ENCODE measurements around the gene PCNT.
"Not testable (repeated sequence)": the region's sequence is repeated elsewhere in the genome, so short reads cannot be mapped to it uniquely, and the experiment has no call there.

PCNT gene

DNA sequence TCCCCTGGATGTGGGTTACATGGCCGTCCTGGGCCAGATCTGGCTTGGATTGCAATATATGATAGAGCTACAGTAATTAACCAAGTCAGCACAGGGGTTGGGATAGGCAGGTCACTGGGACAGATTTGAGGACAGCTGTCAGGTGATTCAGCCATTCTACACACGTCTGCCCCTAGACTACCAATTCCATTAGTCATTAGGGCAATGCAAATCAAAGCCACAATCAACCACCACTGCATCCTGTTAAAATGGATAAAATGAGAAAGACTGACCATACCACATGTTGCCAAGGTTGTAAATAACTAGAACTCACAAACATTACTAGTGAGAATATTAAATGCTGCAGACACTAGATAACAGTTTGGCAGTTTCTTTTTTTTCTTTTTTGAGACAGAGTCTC lies 16.3 kb upstream of the PCNT start:
- Histone ChIP-seq H3K79me2 (ENCODE audit: control insufficient read depth, low read length) (peaks cover 2% of the 10 kb centered on the region; the same call in 1 of the 2 replicates), H3K27ac (ENCODE audit: low read depth, low read length) (no peak overlapping the region), H3K9me2 (replicated peaks; ENCODE audit: control insufficient read depth, low read length) (no peaks in the 10 kb centered on the region), H3K27me3 (ENCODE audit: control insufficient read depth, low read length) (no peaks in the 10 kb centered on the region), H3K36me3 (ENCODE audit: control insufficient read depth, low read length) (peaks cover 51% of the 10 kb centered on the region), H3F3A (ENCODE audit: control insufficient read depth, insufficient read depth) (no peaks in the 10 kb centered on the region), H3K4me3 (ENCODE audit: low read length) (no peak overlapping the region), H3K9me3 (ENCODE audit: control insufficient read depth, insufficient read depth, low read length) (no peaks in the 10 kb centered on the region), H3K4me2 (ENCODE audit: low read length) (no peak overlapping the region), H4K20me1 (ENCODE audit: control insufficient read depth, insufficient read depth, low read depth, low read length) (no peaks in the 10 kb centered on the region), H3K4me1 (ENCODE audit: control insufficient read depth, low read length) (no peaks in the 10 kb centered on the region)
- TF ChIP-seq, protein P1, sequence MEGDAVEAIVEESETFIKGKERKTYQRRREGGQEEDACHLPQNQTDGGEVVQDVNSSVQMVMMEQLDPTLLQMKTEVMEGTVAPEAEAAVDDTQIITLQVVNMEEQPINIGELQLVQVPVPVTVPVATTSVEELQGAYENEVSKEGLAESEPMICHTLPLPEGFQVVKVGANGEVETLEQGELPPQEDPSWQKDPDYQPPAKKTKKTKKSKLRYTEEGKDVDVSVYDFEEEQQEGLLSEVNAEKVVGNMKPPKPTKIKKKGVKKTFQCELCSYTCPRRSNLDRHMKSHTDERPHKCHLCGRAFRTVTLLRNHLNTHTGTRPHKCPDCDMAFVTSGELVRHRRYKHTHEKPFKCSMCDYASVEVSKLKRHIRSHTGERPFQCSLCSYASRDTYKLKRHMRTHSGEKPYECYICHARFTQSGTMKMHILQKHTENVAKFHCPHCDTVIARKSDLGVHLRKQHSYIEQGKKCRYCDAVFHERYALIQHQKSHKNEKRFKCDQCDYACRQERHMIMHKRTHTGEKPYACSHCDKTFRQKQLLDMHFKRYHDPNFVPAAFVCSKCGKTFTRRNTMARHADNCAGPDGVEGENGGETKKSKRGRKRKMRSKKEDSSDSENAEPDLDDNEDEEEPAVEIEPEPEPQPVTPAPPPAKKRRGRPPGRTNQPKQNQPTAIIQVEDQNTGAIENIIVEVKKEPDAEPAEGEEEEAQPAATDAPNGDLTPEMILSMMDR (IDR thresholded peaks at IDR 0.05; ENCODE audit: low read depth, low read length, poor library complexity, severe bottlenecking): no peak
- TF ChIP-seq EZH2phosphoT487 (IDR thresholded peaks at IDR 0.05; ENCODE audit: borderline replicate concordance, low read length): no peak

DNA sequence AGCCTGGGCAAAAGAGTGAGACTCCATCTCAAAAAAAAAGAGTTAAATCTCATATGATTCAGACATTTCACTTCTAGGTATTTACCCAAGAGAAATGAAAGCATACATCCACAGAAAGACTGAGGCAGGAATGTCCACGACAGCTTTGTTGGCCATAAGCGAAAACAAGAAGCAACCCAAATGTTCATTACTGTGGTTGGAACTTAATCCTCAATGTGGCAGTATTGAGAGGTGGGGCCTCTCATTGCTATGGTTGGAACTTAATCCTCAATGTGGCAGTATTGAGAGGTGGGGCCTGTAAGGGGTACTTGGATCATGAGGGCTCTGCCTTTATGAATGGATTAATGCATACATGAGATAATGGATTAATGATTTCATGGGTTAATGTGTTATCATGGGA lies 15.5 kb upstream of the PCNT start:
- Histone ChIP-seq H3K4me3 (ENCODE audit: low read length) (no peak overlapping the region), H4K20me1 (ENCODE audit: control insufficient read depth, insufficient read depth, low read depth, low read length) (no peaks in the 10 kb centered on the region), H3F3A (ENCODE audit: control insufficient read depth, insufficient read depth) (no peaks in the 10 kb centered on the region), H3K4me2 (ENCODE audit: low read length) (no peak overlapping the region), H3K4me1 (ENCODE audit: control insufficient read depth, low read length) (no peaks in the 10 kb centered on the region), H3K27ac (ENCODE audit: low read depth, low read length) (no peak overlapping the region), H3K79me2 (ENCODE audit: control insufficient read depth, low read length) (peaks cover 2% of the 10 kb centered on the region; the same call in 1 of the 2 replicates), H3K9me2 (replicated peaks; ENCODE audit: control insufficient read depth, low read length) (no peaks in the 10 kb centered on the region), H3K9me3 (ENCODE audit: control insufficient read depth, insufficient read depth, low read length) (no peaks in the 10 kb centered on the region), H3K36me3 (ENCODE audit: control insufficient read depth, low read length) (peaks cover 56% of the 10 kb centered on the region), H3K27me3 (ENCODE audit: control insufficient read depth, low read length) (no peaks in the 10 kb centered on the region)
- TF ChIP-seq EZH2phosphoT487 (IDR thresholded peaks at IDR 0.05; ENCODE audit: borderline replicate concordance, low read length): no peak
- TF ChIP-seq, protein P1 (IDR thresholded peaks at IDR 0.05; ENCODE audit: low read depth, low read length, poor library complexity, severe bottlenecking): no peak

DNA sequence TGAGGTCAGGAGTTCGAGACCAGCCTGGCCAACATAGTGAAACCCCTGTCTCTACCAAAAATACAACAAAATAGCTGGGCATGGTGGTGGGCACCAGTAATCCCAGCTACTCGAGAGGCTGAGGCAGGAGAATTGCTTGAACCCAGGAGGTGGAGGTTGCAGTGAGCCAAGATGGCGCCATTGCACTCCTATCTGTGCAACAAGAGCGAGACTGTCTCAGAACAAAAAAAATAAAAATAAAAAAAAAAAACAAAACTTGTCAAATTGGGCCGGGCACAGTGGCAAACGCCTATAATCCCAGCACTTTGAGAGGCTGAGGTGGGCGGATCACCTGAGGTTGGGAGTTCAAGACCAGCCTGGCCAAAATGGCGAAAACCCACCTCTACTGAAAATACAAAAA lies 13.7 kb upstream of the PCNT start:
- H3K4me3 ChIP-seq (ENCODE audit: low read length); H3K4me2 ChIP-seq (ENCODE audit: low read length); H3K9me3 ChIP-seq (ENCODE audit: control insufficient read depth, insufficient read depth, low read length); H3K27me3 ChIP-seq (ENCODE audit: control insufficient read depth, low read length); H3K9me2 ChIP-seq (replicated peaks; ENCODE audit: control insufficient read depth, low read length); H4K20me1 ChIP-seq (ENCODE audit: control insufficient read depth, insufficient read depth, low read depth, low read length); H3F3A ChIP-seq (ENCODE audit: control insufficient read depth, insufficient read depth); H3K79me2 ChIP-seq (ENCODE audit: control insufficient read depth, low read length); H3K27ac ChIP-seq (ENCODE audit: low read depth, low read length); H3K4me1 ChIP-seq (ENCODE audit: control insufficient read depth, low read length): not testable (repeated sequence)
- peaks cover 61% of the 10 kb centered on the region for H3K36me3 ChIP-seq (ENCODE audit: control insufficient read depth, low read length)

DNA sequence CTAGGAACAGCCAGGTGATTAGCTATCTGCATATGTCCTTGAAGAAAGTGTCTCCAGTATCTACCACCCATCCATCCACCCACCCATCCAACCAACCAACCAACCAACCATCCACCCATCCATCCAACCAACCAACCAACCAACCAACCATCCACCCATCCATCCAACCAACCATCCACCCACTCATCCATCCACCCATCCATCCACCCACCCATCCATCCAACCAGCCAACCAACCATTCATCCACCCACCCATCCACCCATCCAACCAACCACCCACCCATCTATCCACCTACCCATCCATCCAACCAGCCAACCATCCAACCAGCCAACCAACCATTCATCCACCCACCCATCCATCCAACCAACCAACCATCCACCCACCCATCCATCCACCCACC lies 12.4 kb upstream of the PCNT start:
- peaks cover 74% of the 10 kb centered on the region for H3K36me3 ChIP-seq (ENCODE audit: control insufficient read depth, low read length)
- no peak overlapping the region for H3K27ac ChIP-seq (ENCODE audit: low read depth, low read length)
- no peak overlapping the region for H3K4me2 ChIP-seq (ENCODE audit: low read length)
- no peak overlapping the region for H3K4me3 ChIP-seq (ENCODE audit: low read length)
- no peaks in the 10 kb centered on the region for H3K9me3 ChIP-seq (ENCODE audit: control insufficient read depth, insufficient read depth, low read length)
- peaks cover 2% of the 10 kb centered on the region; the same call in 1 of the 2 replicates for H3K79me2 ChIP-seq (ENCODE audit: control insufficient read depth, low read length)
- H3K9me2 ChIP-seq (replicated peaks; ENCODE audit: control insufficient read depth, low read length): no peaks in the 10 kb centered on the region
- H4K20me1 ChIP-seq (ENCODE audit: control insufficient read depth, insufficient read depth, low read depth, low read length): no peaks in the 10 kb centered on the region
- H3K27me3 ChIP-seq (ENCODE audit: control insufficient read depth, low read length): no peaks in the 10 kb centered on the region
- no peak for TF ChIP-seq EZH2phosphoT487 (IDR thresholded peaks at IDR 0.05; ENCODE audit: borderline replicate concordance, low read length)
- TF ChIP-seq, protein P1 (IDR thresholded peaks at IDR 0.05; ENCODE audit: low read depth, low read length, poor library complexity, severe bottlenecking): no peak
- no peaks in the 10 kb centered on the region for H3K4me1 ChIP-seq (ENCODE audit: control insufficient read depth, low read length)
- no peaks in the 10 kb centered on the region for H3F3A ChIP-seq (ENCODE audit: control insufficient read depth, insufficient read depth)

All from DOHH2 (cell line).